Stimulated activated naive B cell treated with anti-CD40 and anti-IgM and Interleukin-4, amounts not matched to agents 10 μg/mL and 1 μg/mL and 100 μg/mL, for 72 hours (primary cell): ENCODE data around the gene CIC.

Source experiments
- ATAC-seq, 2 donors: fragments of 150-1000 bp; cut with Tn5 transposase; replicated peaks; 2 replicates each; pipeline ENCODE4 v1.10.0; 2021; ENCODE audit warnings: moderate library complexity in 1 of 2
- DNase-seq: peaks from one replicate; pipeline ENCODE4 v3.0.0; 2021
- H3K27ac Mint-ChIP-seq: one replicate; pipeline ENCODE4 v1.8.0; 2022; ENCODE audit warnings: mild to moderate bottlenecking, mixed read lengths
- H3K27me3 Mint-ChIP-seq, 2 donors: one replicate each; pipeline ENCODE4 v1.8.0; 2022; ENCODE audit warnings: mixed read lengths in 2 of 2
- H3K36me3 Mint-ChIP-seq, 2 donors: one replicate each; pipeline ENCODE4 v1.8.0; 2022; ENCODE audit warnings: mixed read lengths in 2 of 2, mild to moderate bottlenecking in 1 of 2
- H3K4me1 Mint-ChIP-seq, 2 donors: one replicate each; pipeline ENCODE4 v1.8.0; 2022; ENCODE audit warnings: mixed read lengths in 2 of 2, mild to moderate bottlenecking in 1 of 2
- H3K4me3 Mint-ChIP-seq, 2 donors: one replicate each; pipeline ENCODE4 v1.8.0; 2022; ENCODE audit warnings: mild to moderate bottlenecking in 2 of 2, mixed read lengths in 2 of 2, moderate library complexity in 1 of 2
- H3K9me3 Mint-ChIP-seq, 2 donors: one replicate each; pipeline ENCODE4 v1.8.0; 2022; ENCODE audit warnings: mixed read lengths in 2 of 2, mild to moderate bottlenecking in 1 of 2

Gene CIC

DNA sequence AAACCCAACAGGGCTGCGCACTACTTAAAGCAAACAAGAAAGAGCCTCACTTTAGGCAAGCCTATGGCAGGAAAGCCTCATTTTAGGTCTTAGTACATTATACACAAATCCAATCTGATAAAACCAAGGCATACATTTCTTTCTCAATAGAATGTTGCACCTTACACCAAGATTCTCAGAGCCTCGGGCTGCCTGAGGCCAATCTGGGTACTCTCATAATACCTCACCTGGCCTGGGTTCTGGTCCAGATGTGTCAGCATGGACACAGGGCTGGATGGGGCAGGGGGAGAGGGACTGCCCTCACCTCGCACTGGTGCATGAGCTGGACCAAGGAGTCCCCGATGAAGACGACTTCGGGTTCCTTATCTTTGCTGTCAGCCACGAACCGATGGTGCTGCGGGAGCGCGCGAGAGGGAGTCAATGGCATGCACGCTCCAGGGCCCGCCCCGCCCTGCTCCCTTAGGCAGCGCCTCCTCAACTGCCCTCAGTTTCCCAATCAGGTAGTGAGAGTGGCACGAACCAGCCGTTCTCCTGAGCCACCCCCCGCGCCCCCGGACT, 32.7 kb downstream of the CIC start, which contains the start of gene PRR19:
Gene PRR19 (plus strand): TSS at position 487 of the 558 bp plus-strand sequence. CDS start 7,453 bp downstream, outside the sequence.
- Mint-ChIP-seq H3K36me3 (peaks cover 5 to 7% of the 10 kb centered on the region in 2 donors), H3K9me3 (no peaks in the 10 kb centered on the region), H3K4me3 (peak within 1 kb of the TSS; percentile 91 to 93), H3K4me1 (peaks cover 19 to 29% of the 10 kb centered on the region in 2 donors), H3K27ac (peak within 1 kb of the TSS; percentile 88), H3K27me3 (no peaks in the 10 kb centered on the region)
- DNase-seq: no peak
- ATAC-seq: peak; percentile 15 to 30

DNA sequence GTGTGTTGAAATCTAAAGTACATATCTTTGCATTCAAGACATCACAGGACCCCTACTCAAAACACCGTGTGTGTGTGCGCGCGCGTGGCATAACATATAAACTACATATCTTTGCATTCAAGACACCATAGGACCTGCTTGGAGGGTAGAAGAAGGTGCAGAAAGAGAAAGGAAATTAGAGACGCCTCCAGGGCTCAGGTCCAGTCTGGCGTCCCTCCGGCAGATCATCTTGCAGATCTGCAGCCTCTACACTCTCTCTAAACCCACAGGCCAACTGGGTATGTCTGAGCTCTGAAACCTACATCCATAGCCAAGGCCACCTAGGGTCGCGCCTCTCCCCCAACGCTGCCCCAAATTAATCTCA, 34.0 kb downstream of the CIC start:
- Mint-ChIP-seq H3K4me1 (peaks cover 17 to 27% of the 10 kb centered on the region in 2 donors), H3K9me3 (peaks cover 0 to 2% of the 10 kb centered on the region in 2 donors), H3K27me3 (no peaks in the 10 kb centered on the region), H3K4me3 (peak overlapping the region; percentile 91 to 93), H3K36me3 (peaks cover 4 to 5% of the 10 kb centered on the region in 2 donors), H3K27ac (peak overlapping the region; percentile 88)
- ATAC-seq (no peak), DNase-seq (no peak)

DNA sequence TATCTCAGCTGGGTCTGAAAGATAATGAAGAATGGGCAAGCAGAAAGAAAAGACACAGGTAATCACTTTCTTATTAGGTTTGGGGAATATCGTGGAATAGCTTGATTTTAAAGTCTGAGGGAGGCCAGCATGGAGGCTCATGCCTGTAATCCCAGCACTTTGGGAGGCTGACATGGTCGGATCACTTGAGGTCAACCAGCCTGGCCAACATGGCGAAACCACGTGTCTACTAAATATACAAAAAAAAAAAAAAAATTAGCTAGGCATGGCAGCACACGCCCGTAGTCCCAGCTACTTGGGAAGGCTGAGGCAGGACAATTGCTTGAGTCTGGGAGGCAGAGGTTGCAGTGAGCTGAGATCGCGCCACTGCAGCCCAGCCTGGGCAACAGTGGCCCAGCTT, 34.8 kb downstream of the CIC start:
- H3K4me1 Mint-ChIP-seq: peaks cover 17 to 27% of the 10 kb centered on the region in 2 donors
- DNase-seq (no peak), ATAC-seq (no peak)
- peaks cover 0 to 2% of the 10 kb centered on the region in 2 donors for H3K9me3 Mint-ChIP-seq
- no peak overlapping the region for H3K27ac Mint-ChIP-seq
- H3K4me3 Mint-ChIP-seq: peak overlapping the region in 1 of 2 donors; percentile 91
- H3K27me3 Mint-ChIP-seq: no peaks in the 10 kb centered on the region
- peaks cover 4 to 5% of the 10 kb centered on the region in 2 donors for H3K36me3 Mint-ChIP-seq

DNA sequence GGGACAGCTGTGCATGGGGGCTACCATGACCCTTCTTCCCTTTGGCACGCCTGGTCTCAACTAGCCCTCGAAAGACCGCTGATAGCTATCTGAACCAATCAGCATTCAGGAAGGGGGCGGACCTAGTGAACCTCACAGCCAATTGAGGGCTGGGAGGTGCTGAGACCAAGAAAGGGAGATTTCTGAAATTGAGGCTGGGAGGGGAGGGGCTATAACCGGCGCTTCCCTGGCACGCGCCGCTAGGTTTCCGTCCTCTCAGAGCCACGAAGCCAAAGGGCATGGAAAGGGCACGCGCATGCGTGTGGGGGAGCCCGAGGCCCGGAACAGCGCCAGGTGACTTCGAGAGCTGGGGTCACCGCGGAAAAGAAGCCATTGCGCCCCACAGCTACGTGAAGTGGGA, 37.6 kb downstream of the CIC start:
- no peak for ATAC-seq
- Mint-ChIP-seq H3K9me3 (peaks cover 0 to 2% of the 10 kb centered on the region in 2 donors), H3K36me3 (no peaks in the 10 kb centered on the region), H3K27ac (peak overlapping the region; percentile 9), H3K4me1 (peaks cover 14 to 21% of the 10 kb centered on the region in 2 donors), H3K4me3 (no peak overlapping the region), H3K27me3 (peaks cover 12 to 13% of the 10 kb centered on the region in 2 donors)
- no peak for DNase-seq

DNA sequence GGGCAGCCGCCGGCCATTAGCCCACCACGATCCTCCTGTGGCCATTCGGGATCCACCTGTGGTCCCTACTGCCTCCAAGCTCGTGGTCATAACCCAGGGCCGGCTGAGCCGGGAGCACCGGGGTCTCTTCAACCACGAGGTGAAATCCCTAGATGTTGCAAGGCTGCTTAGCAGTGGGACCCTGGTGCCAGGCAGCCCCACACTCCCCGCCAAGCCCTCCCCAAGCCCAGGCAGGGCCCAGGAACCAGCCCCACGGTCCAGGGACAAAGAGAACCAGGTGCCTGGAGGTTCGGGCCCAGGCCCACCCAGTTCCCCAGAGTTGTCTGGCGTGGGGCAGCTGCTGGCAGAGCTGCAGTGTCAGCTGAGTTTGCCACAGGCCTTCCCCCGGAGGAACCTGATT, 40.6 kb downstream of the CIC start:
- Mint-ChIP-seq H3K27ac (no peak overlapping the region), H3K4me1 (peaks cover 9 to 20% of the 10 kb centered on the region in 2 donors), H3K27me3 (peaks cover 38 to 43% of the 10 kb centered on the region in 2 donors), H3K9me3 (peaks cover 0 to 2% of the 10 kb centered on the region in 2 donors), H3K36me3 (no peaks in the 10 kb centered on the region), H3K4me3 (no peak overlapping the region)
- no peak for DNase-seq
- ATAC-seq: no peak

DNA sequence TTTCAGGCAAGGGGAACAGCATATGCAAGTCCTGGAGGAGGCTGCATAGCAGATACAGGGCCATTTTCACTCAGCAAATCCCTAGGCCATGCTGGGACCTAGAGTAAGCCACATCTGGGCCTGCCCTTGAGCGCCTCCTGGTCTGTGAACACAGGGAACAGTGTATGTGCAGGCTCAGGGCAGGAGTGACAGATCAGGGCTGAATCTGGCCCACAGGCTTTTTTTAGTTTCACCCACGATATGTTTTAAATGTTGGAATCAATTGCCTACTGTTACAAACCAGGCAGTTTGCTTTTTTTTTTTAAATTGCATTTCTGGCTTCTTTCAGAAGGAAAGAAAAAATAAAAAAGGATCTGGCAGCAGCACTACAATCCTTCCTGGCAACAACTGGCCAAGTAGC, 42.6 kb downstream of the CIC start:
- peaks cover 45 to 58% of the 10 kb centered on the region in 2 donors for H3K27me3 Mint-ChIP-seq

DNA sequence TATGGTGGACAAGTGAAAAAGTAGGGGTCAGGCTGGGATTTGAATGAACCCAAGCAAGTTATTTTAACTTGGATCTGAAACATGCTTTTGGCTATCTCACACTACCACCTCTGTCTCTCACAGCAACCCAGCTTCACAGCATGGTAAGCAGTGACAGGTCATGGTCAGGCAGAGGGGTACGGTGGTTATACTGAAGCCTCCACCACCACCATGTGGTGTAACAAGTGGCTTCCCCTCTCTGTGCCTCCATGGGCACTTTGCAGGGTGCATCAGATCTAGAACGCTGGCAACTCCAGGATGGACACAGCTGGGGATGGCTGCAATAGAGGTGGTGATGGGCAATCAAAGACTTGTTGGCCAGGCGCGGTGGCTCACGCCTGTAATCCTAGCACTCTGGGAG, 43.3 kb downstream of the CIC start:
- Mint-ChIP-seq H3K36me3 (no peaks in the 10 kb centered on the region), H3K4me1 (peaks cover 12 to 28% of the 10 kb centered on the region in 2 donors), H3K27me3 (peaks cover 45 to 64% of the 10 kb centered on the region in 2 donors), H3K27ac (no peak overlapping the region), H3K9me3 (no peaks in the 10 kb centered on the region), H3K4me3 (peak overlapping the region; percentile 81 to 83)
- ATAC-seq (no peak), DNase-seq (no peak)

More for the DNA sequence above, 42.6 kb downstream of the CIC start:
- Mint-ChIP-seq H3K9me3 (peaks cover 0 to 2% of the 10 kb centered on the region in 2 donors), H3K36me3 (no peaks in the 10 kb centered on the region), H3K4me3 (no peak overlapping the region), H3K27ac (no peak overlapping the region), H3K4me1 (peaks cover 9 to 21% of the 10 kb centered on the region in 2 donors)
- ATAC-seq: no peak
- no peak for DNase-seq

DNA sequence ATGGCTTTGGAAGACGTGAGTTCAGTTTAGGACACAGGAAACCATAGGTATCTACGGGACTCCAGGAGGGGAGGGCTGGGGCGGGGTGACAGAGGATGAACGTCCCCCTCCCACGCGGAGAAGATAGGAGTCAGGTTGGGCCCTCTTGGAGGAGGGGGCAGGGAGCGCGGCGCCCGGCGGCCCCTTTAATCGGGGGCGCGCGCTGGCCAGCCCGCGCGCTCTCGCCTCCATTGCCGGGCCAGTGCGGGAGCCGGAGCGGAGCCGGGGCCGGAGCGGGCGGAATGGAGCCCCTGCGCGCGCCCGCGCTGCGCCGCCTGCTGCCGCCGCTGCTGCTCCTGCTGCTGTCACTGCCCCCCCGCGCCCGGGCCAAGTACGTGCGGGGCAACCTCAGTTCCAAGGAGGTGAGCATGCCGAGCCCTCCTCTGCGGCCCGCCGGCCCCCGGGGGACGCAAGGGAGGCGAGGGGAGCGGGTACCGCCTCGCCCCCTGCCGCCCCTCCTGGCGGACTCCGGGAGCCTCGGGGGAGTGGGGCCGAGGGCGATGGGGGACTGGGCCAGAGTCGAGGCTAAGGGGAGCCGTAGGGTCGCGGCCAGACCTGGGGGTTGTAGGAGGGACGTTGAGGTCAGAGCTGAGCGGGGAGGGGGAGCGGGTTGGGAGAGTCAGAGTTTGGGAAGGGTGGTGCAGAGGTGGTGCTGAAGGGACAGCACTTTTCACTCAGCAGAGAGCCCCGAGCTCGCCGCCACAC, 44.2 kb downstream of the CIC start, which contains the start of gene TMEM145:
Gene TMEM145 (plus strand): TSS at position 214 of the 744 bp plus-strand sequence. CDS start 68 bp downstream, at position 282.
- DNase-seq (no peak), ATAC-seq (peak; percentile 69 to 73)
- Mint-ChIP-seq H3K9me3 (no peaks in the 10 kb centered on the region), H3K4me1 (peaks cover 13 to 32% of the 10 kb centered on the region in 2 donors), H3K27ac (peak within 1 kb of the TSS; percentile 74), H3K36me3 (no peaks in the 10 kb centered on the region), H3K4me3 (peak within 1 kb of the TSS; percentile 81 to 83), H3K27me3 (peaks cover 45 to 64% of the 10 kb centered on the region in 2 donors)

DNA sequence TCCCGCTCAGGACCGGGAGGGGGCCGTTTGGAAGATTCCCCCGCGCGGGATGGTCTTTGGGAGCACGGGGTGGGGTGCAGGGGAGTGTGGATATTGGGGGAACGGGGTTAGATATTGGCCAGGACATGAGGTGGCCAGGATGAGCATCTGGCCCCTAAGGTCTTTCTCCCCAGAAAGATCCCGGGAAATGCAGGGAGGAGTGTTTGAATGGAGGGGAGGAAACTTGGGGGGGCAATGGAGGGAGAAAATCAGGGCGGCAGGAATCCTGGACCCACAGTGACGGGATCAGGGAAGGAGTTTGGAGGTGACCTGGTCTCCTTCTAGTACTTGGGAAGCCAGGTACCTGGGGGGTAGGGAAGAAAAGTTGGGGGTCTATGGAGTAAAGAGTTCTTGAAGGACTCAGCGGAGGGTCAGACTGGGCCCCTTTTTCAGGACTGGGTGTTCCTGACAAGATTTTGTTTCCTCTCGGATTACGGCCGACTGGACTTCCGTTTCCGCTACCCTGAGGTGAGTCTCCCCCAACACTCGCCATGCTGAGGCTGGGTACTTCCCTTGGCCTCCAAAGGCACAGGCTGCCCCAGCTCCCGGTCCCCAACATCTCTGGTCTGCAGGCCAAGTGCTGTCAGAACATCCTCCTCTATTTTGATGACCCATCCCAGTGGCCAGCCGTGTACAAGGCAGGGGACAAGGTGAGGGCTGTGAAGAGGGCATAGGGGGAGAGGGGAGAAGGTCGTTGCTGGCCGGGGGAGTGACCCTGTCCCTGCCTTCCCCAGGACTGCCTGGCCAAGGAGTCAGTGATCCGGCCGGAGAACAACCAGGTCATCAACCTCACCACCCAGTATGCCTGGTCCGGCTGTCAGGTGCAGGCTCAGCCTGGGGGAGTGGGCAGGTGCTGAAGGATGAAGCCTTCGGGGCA, 45.0 kb downstream of the CIC start:
- no peak overlapping the region for H3K27ac Mint-ChIP-seq
- peaks cover 13 to 32% of the 10 kb centered on the region in 2 donors for H3K4me1 Mint-ChIP-seq
- H3K9me3 Mint-ChIP-seq: no peaks in the 10 kb centered on the region
- H3K36me3 Mint-ChIP-seq: no peaks in the 10 kb centered on the region
- DNase-seq (no peak), ATAC-seq (no peak)
- H3K4me3 Mint-ChIP-seq: peak overlapping the region; percentile 33 to 83
- H3K27me3 Mint-ChIP-seq: peaks cover 45 to 64% of the 10 kb centered on the region in 2 donors

DNA sequence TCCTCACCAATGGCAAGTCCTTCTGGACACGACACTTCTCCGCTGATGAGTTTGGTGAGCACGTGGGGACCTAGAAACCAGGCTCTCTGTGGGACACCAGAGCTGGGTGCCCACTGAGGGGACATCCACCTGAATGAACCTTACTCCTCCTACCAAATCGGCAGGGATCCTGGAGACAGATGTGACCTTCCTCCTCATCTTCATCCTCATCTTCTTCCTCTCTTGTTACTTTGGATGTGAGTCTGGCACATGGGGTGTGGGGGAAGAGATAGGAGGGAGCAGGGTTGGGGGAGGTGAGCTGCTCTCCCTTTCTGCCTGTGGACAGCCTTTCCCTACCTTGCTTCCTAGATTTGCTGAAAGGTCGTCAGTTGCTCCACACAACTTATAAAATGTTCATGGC, 46.0 kb downstream of the CIC start:
- Mint-ChIP-seq H3K9me3 (no peaks in the 10 kb centered on the region), H3K36me3 (no peaks in the 10 kb centered on the region), H3K4me1 (peaks cover 13 to 32% of the 10 kb centered on the region in 2 donors), H3K27me3 (peaks cover 45 to 64% of the 10 kb centered on the region in 2 donors), H3K27ac (no peak overlapping the region), H3K4me3 (no peak overlapping the region)
- ATAC-seq (no peak), DNase-seq (no peak)

DNA sequence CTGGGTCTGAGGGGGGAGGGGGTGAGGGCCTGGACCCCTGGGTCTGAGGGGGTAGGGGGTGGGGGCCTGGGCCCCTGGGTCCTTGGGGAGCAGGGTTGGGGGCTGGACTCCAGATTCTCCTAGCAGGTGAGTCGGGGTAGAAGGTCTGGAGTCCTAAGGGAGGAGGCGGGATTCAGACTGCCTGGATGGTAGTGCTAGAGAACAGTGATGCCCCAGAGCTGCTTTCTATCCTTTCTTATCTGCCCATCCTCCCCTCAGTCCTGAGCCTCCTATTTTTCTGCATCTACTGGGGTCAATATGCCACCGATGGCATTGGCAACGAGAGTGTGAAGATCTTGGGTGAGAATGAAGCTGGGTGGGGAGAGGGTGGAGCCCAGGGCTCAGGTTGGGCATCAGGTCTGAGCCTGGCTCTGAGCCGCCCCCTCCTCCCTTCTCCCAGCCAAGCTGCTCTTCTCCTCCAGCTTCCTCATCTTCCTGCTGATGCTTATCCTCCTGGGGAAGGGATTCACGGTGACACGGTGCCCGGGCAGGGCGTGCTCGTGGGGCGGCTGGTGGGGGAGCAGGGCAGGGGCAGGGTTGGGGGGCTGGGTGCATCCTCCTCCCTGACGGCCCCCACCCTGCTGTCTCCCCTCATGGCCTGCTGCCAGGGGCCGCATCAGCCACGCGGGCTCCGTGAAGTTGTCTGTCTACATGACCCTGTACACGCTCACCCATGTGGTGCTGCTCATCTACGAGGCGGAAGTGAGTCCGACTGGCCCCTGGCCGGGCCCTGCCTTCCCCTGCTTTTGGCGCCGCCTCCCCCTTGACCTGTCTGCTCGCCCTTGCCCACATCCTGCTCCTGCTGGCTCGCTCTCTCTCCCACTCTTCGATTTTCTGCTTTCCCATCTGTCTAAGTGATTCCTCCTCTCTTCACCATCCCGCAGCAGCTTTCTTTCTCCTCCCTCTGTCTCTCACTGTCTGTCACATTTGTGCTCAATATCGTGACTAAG, 47.5 kb downstream of the CIC start:
- H3K9me3 Mint-ChIP-seq: no peaks in the 10 kb centered on the region
- DNase-seq (no peak), ATAC-seq (peak; percentile 56 to 57)
- H3K36me3 Mint-ChIP-seq: no peaks in the 10 kb centered on the region
- peaks cover 13 to 32% of the 10 kb centered on the region in 2 donors for H3K4me1 Mint-ChIP-seq
- peak overlapping the region; percentile 1 to 29 for H3K4me3 Mint-ChIP-seq
- no peak overlapping the region for H3K27ac Mint-ChIP-seq
- peaks cover 34 to 51% of the 10 kb centered on the region in 2 donors for H3K27me3 Mint-ChIP-seq

DNA sequence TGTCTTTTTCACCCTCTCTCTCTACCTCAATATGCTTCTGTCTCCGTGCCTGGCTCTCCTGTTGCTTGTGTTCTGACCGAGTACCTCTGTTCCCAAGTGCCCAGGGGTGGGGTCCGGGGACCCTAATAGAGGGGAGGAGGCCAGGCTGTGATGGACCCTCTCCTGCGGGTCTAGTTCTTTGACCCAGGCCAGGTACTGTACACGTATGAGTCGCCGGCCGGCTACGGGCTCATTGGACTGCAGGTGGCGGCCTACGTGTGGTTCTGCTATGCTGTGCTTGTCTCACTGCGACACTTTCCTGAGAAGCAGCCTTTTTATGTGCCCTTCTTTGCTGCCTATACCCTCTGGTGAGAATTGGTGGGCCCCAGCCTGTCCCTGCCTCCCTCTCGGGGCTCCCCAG, 48.5 kb downstream of the CIC start:
- H3K4me3 Mint-ChIP-seq: no peak overlapping the region
- H3K36me3 Mint-ChIP-seq: no peaks in the 10 kb centered on the region
- H3K9me3 Mint-ChIP-seq: no peaks in the 10 kb centered on the region
- peaks cover 30 to 48% of the 10 kb centered on the region in 2 donors for H3K27me3 Mint-ChIP-seq
- ATAC-seq (no peak), DNase-seq (no peak)
- H3K27ac Mint-ChIP-seq: no peak overlapping the region
- peaks cover 12 to 31% of the 10 kb centered on the region in 2 donors for H3K4me1 Mint-ChIP-seq

DNA sequence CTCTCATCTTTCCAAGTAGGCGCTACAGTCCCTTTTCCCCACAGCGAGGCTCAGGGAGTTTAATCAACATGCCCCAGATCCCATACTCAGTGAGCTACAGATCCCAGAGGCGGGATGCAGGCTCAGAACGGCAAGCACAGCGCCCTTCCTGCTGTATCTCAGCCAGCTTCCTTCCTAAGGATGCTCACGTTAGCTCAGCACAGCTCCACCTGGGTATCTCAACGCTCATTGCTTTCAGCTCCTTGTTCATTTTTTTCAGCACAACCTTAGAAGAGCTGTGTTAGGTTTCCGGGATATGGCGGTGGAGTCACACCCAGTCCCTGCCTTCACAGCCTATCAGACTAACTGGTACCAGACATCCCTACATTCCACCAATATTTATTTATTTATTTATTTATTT, 53.3 kb downstream of the CIC start:
- no peak for ATAC-seq
- DNase-seq: no peak
- no peaks in the 10 kb centered on the region for H3K9me3 Mint-ChIP-seq
- no peak overlapping the region for H3K4me3 Mint-ChIP-seq
- H3K36me3 Mint-ChIP-seq: peaks cover 4% of the 10 kb centered on the region in 2 donors
- H3K4me1 Mint-ChIP-seq: peaks cover 15 to 28% of the 10 kb centered on the region in 2 donors
- no peak overlapping the region for H3K27ac Mint-ChIP-seq
- H3K27me3 Mint-ChIP-seq: peaks cover 11 to 16% of the 10 kb centered on the region in 2 donors
